Ishikawa (cell line): ENCODE data around the gene PLCH1.

ENCODE experiments used
- CEBPB ChIP-seq: IDR thresholded peaks from 2 replicates; pipeline ENCODE4 v1.6.1; 2012
- CREB1 ChIP-seq: IDR thresholded peaks from 2 replicates; pipeline ENCODE4 v1.6.1; 2012; ENCODE audit warnings: low read depth
- EP300 ChIP-seq: IDR thresholded peaks from 2 replicates; pipeline ENCODE4 v1.6.1; 2012; ENCODE audit warnings: borderline replicate concordance
- MAX ChIP-seq: IDR thresholded peaks from 2 replicates; pipeline ENCODE4 v1.6.1; 2012
- NFIC ChIP-seq: IDR thresholded peaks from 2 replicates; pipeline ENCODE4 v1.6.1; 2012
- RAD21 ChIP-seq: IDR thresholded peaks from 2 replicates; pipeline ENCODE4 v1.6.1; 2012; ENCODE audit warnings: low read depth
- TAF1 ChIP-seq: IDR thresholded peaks from 2 replicates; pipeline ENCODE4 v1.6.1; 2012; ENCODE audit warnings: low read depth, mild to moderate bottlenecking
- TCF12 ChIP-seq: IDR thresholded peaks from 2 replicates; pipeline ENCODE4 v1.6.1; 2012; ENCODE audit warnings: low read depth
- YY1 ChIP-seq: IDR thresholded peaks from 2 replicates; pipeline ENCODE4 v1.6.1; 2012; ENCODE audit warnings: low read depth
- ZBTB7A ChIP-seq: IDR thresholded peaks from 2 replicates; pipeline ENCODE4 v1.6.1; 2012; ENCODE audit warnings: low read depth

- TF ChIP-seq NFIC (no peak), RAD21 (no peak), YY1 (no peak), EP300 (no peak), TAF1 (no peak), CEBPB (no peak), MAX (no peak), TCF12 (no peak), ZBTB7A (no peak), CREB1 (no peak)
Observed at GRCh38 chr3:155618543-155618942, 126.3 kb downstream of the PLCH1 start.
